Panc1 (cell line): ENCODE measurements around the gene PARM1.

ENCODE experiments used
- CTCF ChIP-seq: fragments of 450-650 bp; IDR thresholded peaks from 2 replicates; pipeline ENCODE4 v1.5.1; 2017; ENCODE audit warnings: mild to moderate bottlenecking
- POLR2AphosphoS5 ChIP-seq: IDR thresholded peaks from 2 replicates; pipeline ENCODE4 v1.6.1; 2012; ENCODE audit warnings: mild to moderate bottlenecking, low read depth, low read length, moderate library complexity
- SIN3A ChIP-seq: IDR thresholded peaks from 2 replicates; pipeline ENCODE4 v1.6.1; 2012; ENCODE audit warnings: low read depth, mild to moderate bottlenecking, low read length, moderate library complexity, borderline replicate concordance; ENCODE audit not compliant: insufficient read depth
- TCF7L2 ChIP-seq: IDR thresholded peaks from 2 replicates; pipeline ENCODE4 v1.6.1; 2011; ENCODE audit warnings: mild to moderate bottlenecking, low read depth, low read length, inconsistent platforms
- TF ChIP-seq, protein P1 (sequence below), 2 experiments: IDR thresholded peaks; 2 replicates each; pipeline ENCODE4 v1.6.1; 2011 to 2012; ENCODE audit warnings: low read depth in 2 of 2, control low read depth in 1 of 2, low read length in 1 of 2, mild to moderate bottlenecking in 1 of 2, moderate library complexity in 1 of 2; ENCODE audit not compliant: insufficient read depth in 1 of 2

- no peak for TF ChIP-seq POLR2AphosphoS5
- TF ChIP-seq CTCF = no peak
- TF ChIP-seq, protein P1, sequence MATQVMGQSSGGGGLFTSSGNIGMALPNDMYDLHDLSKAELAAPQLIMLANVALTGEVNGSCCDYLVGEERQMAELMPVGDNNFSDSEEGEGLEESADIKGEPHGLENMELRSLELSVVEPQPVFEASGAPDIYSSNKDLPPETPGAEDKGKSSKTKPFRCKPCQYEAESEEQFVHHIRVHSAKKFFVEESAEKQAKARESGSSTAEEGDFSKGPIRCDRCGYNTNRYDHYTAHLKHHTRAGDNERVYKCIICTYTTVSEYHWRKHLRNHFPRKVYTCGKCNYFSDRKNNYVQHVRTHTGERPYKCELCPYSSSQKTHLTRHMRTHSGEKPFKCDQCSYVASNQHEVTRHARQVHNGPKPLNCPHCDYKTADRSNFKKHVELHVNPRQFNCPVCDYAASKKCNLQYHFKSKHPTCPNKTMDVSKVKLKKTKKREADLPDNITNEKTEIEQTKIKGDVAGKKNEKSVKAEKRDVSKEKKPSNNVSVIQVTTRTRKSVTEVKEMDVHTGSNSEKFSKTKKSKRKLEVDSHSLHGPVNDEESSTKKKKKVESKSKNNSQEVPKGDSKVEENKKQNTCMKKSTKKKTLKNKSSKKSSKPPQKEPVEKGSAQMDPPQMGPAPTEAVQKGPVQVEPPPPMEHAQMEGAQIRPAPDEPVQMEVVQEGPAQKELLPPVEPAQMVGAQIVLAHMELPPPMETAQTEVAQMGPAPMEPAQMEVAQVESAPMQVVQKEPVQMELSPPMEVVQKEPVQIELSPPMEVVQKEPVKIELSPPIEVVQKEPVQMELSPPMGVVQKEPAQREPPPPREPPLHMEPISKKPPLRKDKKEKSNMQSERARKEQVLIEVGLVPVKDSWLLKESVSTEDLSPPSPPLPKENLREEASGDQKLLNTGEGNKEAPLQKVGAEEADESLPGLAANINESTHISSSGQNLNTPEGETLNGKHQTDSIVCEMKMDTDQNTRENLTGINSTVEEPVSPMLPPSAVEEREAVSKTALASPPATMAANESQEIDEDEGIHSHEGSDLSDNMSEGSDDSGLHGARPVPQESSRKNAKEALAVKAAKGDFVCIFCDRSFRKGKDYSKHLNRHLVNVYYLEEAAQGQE (IDR thresholded peaks at IDR 0.05; ENCODE audit: insufficient read depth in 1 of 2, low read depth in 2 of 2, low read length in 1 of 2) = no peak
- no peak for TF ChIP-seq TCF7L2
- no peak for TF ChIP-seq SIN3A
These were observed 76.2 kb downstream of the PARM1 start for GRCh38 chr4:75009138-75009537.
